Gastroesophageal sphincter (tissue), 4 donors: ENCODE results near the gene OR10H2. TPM values are rescaled to one million over a fixed set of nuclear protein-coding genes. Genes with fewer than 3 reads are reported as not detected.

Source experiments
- ATAC-seq: fragments of 150-250 bp; one replicate; pipeline ENCODE4 v1.9.1; 2016; ENCODE audit warnings: mild to moderate bottlenecking, moderate library complexity
- H3K27ac ChIP-seq, 4 donors: fragments of 200-600 bp; sonication (generic) in 3 of 4; 1 replicate in 3 of 4; 2 replicates in 1 of 4; pipeline ENCODE4 v1.5.1; 2016 to 2019
- H3K27me3 ChIP-seq: fragments of 200-600 bp; sonication (generic); one replicate; pipeline ENCODE4 v1.5.1; 2019
- H3K36me3 ChIP-seq, 2 donors: fragments of 200-600 bp; sonication (generic); one replicate each; pipeline ENCODE4 v1.5.1; 2019; ENCODE audit warnings: control low read depth in 1 of 2
- H3K4me1 ChIP-seq, 3 donors: fragments of 200-600 bp; sonication (generic); 1 replicate in 2 of 3; 2 replicates in 1 of 3; pipeline ENCODE4 v1.5.1; 2016 to 2019; ENCODE audit warnings: control low read depth in 2 of 3
- H3K4me3 ChIP-seq, 2 donors: fragments of 200-600 bp; sonication (generic); one replicate each; pipeline ENCODE4 v1.5.1; 2019; ENCODE audit warnings: mild to moderate bottlenecking in 1 of 2, moderate library complexity in 1 of 2
- H3K9me3 ChIP-seq, 3 donors: fragments of 200-600 bp; sonication (generic); one replicate each; pipeline ENCODE4 v1.5.1; 2017 to 2019; ENCODE audit warnings: control low read depth in 2 of 3
- EP300 ChIP-seq: sonication (generic); formaldehyde crosslinking; IDR thresholded peaks from one replicate; pipeline ENCODE4 v1.6.1; 2017; ENCODE audit warnings: antibody characterized with exemption, mild to moderate bottlenecking
- POLR2A ChIP-seq, 2 donors: fragments of 450-650 bp; IDR thresholded peaks; one replicate each; pipeline ENCODE4 v1.6.1; 2017; ENCODE audit warnings: antibody characterized with exemption in 2 of 2, mild to moderate bottlenecking in 2 of 2, moderate library complexity in 1 of 2
- POLR2AphosphoS5 ChIP-seq: sonication (generic); formaldehyde crosslinking; IDR thresholded peaks from one replicate; pipeline ENCODE4 v1.6.1; 2017; ENCODE audit warnings: antibody characterized with exemption
- WGBS, 2 donors: methylation state at CpG; one replicate each; pipeline ENCODE4 v1.1.5; 2018; ENCODE audit warnings: low coverage in 1 of 2; 5-methylcytosine and 5-hydroxymethylcytosine counted together
- total RNA-seq, 4 donors: library from RNA; depleted of rRNA; stranded (reverse); fragments of >200 nt; gene quantifications; one replicate each; pipeline ENCODE4 v1.1.0, GENCODE V29; 2016
- TF ChIP-seq, protein P1 (sequence below), 4 experiments: fragments of 200-600 bp in 2 of 4; fragments of 450-650 bp in 2 of 4; sonication (generic) in 1 of 4; IDR thresholded peaks; one replicate each; pipeline ENCODE4 v1.5.1; 2017 to 2019; ENCODE audit warnings: antibody characterized with exemption in 4 of 4, mild to moderate bottlenecking in 2 of 4, moderate library complexity in 2 of 4

The OR10H2 gene
- total RNA-seq, 4 donors from 2014 or later: not detected

DNA sequence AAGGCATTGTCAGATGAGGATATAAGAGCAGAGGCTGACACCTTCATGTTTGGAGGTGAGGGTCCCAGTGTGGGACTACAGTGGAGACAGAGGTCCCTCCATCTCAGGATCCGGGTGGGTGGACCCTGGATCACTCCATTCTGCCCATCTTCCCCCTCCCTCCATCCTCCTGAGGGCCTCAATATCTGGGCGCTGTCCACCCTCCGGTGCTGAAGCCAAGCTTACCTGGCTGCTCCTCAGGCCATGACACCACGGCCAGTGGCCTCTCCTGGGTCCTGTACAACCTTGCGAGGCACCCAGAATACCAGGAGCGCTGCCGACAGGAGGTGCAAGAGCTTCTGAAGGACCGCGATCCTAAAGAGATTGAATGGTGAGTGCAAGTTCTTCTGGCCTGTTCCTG is 43.0 kb upstream of the OR10H2 start:
- no peak for ATAC-seq
- TF ChIP-seq, protein P1, sequence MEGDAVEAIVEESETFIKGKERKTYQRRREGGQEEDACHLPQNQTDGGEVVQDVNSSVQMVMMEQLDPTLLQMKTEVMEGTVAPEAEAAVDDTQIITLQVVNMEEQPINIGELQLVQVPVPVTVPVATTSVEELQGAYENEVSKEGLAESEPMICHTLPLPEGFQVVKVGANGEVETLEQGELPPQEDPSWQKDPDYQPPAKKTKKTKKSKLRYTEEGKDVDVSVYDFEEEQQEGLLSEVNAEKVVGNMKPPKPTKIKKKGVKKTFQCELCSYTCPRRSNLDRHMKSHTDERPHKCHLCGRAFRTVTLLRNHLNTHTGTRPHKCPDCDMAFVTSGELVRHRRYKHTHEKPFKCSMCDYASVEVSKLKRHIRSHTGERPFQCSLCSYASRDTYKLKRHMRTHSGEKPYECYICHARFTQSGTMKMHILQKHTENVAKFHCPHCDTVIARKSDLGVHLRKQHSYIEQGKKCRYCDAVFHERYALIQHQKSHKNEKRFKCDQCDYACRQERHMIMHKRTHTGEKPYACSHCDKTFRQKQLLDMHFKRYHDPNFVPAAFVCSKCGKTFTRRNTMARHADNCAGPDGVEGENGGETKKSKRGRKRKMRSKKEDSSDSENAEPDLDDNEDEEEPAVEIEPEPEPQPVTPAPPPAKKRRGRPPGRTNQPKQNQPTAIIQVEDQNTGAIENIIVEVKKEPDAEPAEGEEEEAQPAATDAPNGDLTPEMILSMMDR (IDR thresholded peaks at IDR 0.05): no peak
- TF ChIP-seq POLR2AphosphoS5: no peak
- TF ChIP-seq EP300: no peak
- TF ChIP-seq POLR2A (IDR thresholded peaks at IDR 0.05): no peak
- Histone ChIP-seq H3K9me3 (peaks cover 0 to 23% (median 0%) of the 10 kb centered on the region in 3 donors), H3K4me3 (no peak overlapping the region), H3K4me1 (no peaks in the 10 kb centered on the region), H3K36me3 (peaks cover 0 to 63% of the 10 kb centered on the region in 2 donors), H3K27me3 (peaks cover 6% of the 10 kb centered on the region), H3K27ac (no peak overlapping the region)
- WGBS, 2 donors: 35 to 42% methylated on average over 4 to 6 of the region's 9 CpGs

DNA sequence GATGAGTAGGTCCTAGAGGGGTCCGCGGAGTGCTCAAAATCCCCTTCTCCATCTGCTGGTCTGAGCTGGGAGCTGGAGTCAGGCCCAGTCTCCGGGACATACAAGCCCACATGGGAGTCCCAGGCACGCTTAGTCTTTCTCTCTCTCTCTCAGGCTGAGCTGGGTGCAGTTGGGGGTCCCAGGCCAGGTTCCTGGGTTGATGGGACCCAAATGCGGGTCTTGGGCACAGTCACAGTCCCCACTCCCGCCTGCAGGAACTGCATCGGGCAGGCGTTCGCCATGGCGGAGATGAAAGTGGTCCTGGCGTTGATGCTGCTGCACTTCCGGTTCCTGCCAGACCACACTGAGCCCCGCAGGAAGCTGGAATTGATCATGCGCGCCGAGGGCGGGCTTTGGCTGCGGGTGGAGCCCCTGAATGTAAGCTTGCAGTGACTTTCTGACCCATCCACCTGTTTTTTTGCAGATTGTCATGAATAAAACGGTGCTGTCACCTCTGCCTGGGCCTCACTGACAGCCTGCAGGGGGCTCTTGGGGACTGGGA is 31.1 kb upstream of the OR10H2 start:
- peaks cover 0 to 19% of the 10 kb centered on the region in 2 donors for H3K36me3 ChIP-seq
- WGBS, 2 donors: 71 to 92% methylated on average over 2 to 3 of the region's 19 CpGs
- H3K27ac ChIP-seq: no peak overlapping the region
- H3K4me3 ChIP-seq: no peak overlapping the region
- peaks cover 0 to under 1% (median 0%) of the 10 kb centered on the region in 3 donors for H3K4me1 ChIP-seq
- H3K9me3 ChIP-seq: no peaks in the 10 kb centered on the region
- H3K27me3 ChIP-seq: peaks cover 6% of the 10 kb centered on the region
- TF ChIP-seq, protein P1 (IDR thresholded peaks at IDR 0.05): no peak
- TF ChIP-seq POLR2AphosphoS5: no peak
- no peak for TF ChIP-seq POLR2A (IDR thresholded peaks at IDR 0.05)
- no peak for TF ChIP-seq EP300
- no peak for ATAC-seq

DNA sequence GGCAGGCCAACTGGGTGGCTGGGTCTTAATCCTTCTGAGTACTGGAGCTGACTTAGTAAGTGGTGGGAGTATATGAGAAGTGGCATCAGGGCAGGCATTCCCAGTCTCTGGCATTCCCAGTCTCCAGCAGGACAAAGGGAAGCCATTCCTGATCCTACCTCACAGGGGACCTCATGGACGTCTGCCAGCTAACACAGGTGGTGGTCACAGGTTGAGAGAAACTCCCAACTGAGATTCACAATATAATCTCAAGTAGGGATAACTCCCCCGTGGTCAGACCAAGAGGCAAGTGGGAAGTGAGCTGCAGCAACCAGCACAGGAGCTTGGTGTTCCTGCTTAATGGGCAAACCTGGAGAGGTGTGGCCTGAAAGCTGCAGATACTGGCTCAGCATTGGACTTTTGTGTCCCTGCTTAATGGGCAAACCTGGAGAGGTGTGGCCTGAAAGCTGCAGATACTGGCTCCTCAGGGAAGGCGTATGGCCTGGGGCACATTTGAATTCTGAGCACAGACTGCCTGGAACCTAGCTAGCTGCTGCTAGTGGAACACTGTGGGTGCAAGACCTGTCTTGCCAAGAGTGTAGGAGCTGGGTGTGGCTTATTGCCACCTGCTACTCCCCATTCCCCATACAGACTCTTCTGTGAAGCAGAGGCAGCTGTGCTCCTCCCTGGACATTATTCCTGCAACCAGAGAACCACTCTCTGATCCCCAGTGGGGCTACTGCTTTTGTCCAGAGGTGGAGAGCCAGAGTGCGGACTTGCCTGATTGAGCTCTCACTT is 25.9 kb upstream of the OR10H2 start:
- Histone ChIP-seq H3K36me3 (peaks cover 0 to 8% of the 10 kb centered on the region in 2 donors), H3K27ac (no peak overlapping the region), H3K9me3 (peaks cover 0 to 2% (median 0%) of the 10 kb centered on the region in 3 donors), H3K27me3 (peaks cover 23% of the 10 kb centered on the region), H3K4me1 (peaks cover 0 to 18% (median 0%) of the 10 kb centered on the region in 3 donors), H3K4me3 (no peak overlapping the region)
- 42 to 100% methylated on average over 1 to 2 of the region's 4 CpGs for WGBS, 2 donors
- ATAC-seq: no peak
- TF ChIP-seq EP300 (no peak), POLR2AphosphoS5 (no peak), POLR2A (IDR thresholded peaks at IDR 0.05) (no peak)
- TF ChIP-seq, protein P1 (IDR thresholded peaks at IDR 0.05): no peak

DNA sequence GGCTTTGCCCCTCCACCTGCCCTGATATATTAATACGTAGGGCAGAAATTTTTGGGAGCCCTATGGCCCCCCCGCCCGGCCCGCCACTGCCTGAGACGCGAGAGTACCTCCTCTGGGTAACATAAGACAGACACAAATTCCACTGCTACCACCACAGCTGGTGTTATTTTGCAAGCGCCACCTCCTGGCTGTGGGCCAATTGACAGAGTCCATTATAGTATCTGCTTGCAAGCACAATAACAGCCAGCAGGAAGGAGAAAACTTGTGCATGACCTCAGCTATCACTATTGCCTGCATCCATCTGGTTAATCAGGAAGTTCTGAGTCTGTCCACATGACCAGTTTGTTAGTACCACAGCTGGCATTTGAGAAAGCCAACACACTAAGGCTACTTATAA is 25.3 kb upstream of the OR10H2 start:
- peak; percentile 77 for ATAC-seq
- no peak overlapping the region for H3K27ac ChIP-seq

More for the DNA sequence above, 25.3 kb upstream of the OR10H2 start:
- 0 to 5% methylated on average over 1 to 4 of the region's 7 CpGs for WGBS, 2 donors
- H3K36me3 ChIP-seq: peaks cover 0 to 2% of the 10 kb centered on the region in 2 donors
- peaks cover 0 to 4% (median 0%) of the 10 kb centered on the region in 3 donors for H3K9me3 ChIP-seq
- H3K4me1 ChIP-seq: peaks cover 0 to 18% (median 0%) of the 10 kb centered on the region in 3 donors
- H3K27me3 ChIP-seq: peaks cover 23% of the 10 kb centered on the region
- TF ChIP-seq, protein P1 (IDR thresholded peaks at IDR 0.05): no peak
- TF ChIP-seq POLR2AphosphoS5 (peak; percentile 53), EP300 (no peak), POLR2A (IDR thresholded peaks at IDR 0.05) (no peak)
- no peak overlapping the region for H3K4me3 ChIP-seq
